ENCODE data around the gene OR2A14. TPM values are rescaled to one million over a fixed set of nuclear protein-coding genes. Genes with fewer than 3 reads are reported as not detected.
"Not testable (repeated sequence)": the region's sequence is repeated elsewhere in the genome, so short reads cannot be mapped to it uniquely, and the experiment has no call there.

Gene OR2A14
- polyA plus RNA-seq, 1 experiment, result not detected

GRCh38 chr7:144142187-144142586, 19.2 kb downstream of the OR2A14 start:
- CTCF ChIA-PET, result interaction anchor here (1.0 kb wide), 1 partner anchor 14 kb away, joined by 5 read pairs; no protein-coding TSS in a partner anchor
- Histone ChIP-seq H3K9me3 (ENCODE audit: control insufficient read depth, insufficient read depth, low read length) (peaks cover 4% of the 10 kb centered on the region), H3K4me3 (ENCODE audit: low read depth, low read length) (no peak overlapping the region), H3K27me3 (ENCODE audit: control insufficient read depth, insufficient read depth, low read length) (no peaks in the 10 kb centered on the region), H3K27ac (ENCODE audit: low read depth, low read length) (no peak overlapping the region)
- POLR2A ChIA-PET, result no interaction called here
- TF ChIP-seq CTCF (IDR thresholded peaks at IDR 0.05; ENCODE audit: low read depth, low read length), result no peak
- DNase-seq (ENCODE audit: low read depth, low spot score), result no peak

DNA sequence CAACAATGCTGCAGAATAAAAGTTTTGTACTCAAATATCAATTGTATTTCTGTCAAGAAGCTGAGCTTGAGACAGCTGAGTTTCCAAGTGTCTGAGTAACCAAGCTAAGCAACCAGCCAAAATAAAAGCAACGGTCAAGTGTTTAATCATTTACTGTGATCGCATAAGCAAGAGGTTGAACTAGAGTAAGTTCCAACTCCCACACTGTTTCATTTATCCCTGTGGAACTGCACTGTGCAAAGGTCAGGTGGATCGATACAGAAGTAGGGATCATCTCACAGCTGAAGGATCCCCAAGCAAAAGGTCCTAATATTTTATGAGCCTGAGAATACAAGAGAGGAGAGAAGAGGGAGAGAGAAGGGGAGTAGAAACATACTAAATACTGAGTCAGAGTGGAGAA, 21.4 kb downstream of the OR2A14 start:
- ChIA-PET POLR2A (no interaction called here), CTCF (no interaction called here)
- DNase-seq (ENCODE audit: low read depth, low spot score), result no peak
- Histone ChIP-seq H3K27ac (ENCODE audit: low read depth, low read length) (no peak overlapping the region), H3K27me3 (ENCODE audit: control insufficient read depth, insufficient read depth, low read length) (no peaks in the 10 kb centered on the region), H3K9me3 (ENCODE audit: control insufficient read depth, insufficient read depth, low read length) (peaks cover 7% of the 10 kb centered on the region), H3K4me3 (ENCODE audit: low read depth, low read length) (no peak overlapping the region)
- no peak for TF ChIP-seq CTCF (IDR thresholded peaks at IDR 0.05; ENCODE audit: low read depth, low read length)

DNA sequence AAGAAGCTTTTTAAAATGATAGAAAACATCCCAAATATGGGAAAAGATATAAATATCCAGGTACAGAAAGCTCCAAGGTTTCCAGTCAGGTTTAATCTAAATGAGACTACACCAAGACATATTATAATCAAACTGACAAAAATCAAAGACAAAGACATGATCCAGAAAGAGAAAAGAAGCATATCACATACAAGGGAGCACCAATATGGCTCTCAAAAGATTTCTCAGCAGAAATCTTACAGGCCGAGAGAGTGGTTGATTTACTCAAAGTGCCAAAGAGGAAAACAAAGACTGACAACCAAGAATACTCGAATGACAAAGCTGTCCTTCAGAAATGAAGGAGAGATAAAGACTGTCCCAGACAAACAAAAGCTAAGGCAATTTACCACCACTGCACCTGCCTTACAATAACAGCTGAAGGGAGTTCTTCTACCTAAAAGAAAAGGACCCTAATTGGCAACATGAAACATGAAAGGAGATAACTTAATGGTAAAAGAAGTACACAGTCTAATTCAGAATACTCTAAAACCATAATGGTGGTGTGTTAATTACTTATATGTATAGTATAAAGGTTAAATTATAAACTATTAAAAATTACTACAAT, 25.4 kb downstream of the OR2A14 start:
- H3K9me3 ChIP-seq (ENCODE audit: control insufficient read depth, insufficient read depth, low read length), result peaks cover 7% of the 10 kb centered on the region
- no peak for TF ChIP-seq CTCF (IDR thresholded peaks at IDR 0.05; ENCODE audit: low read depth, low read length)
- no peaks in the 10 kb centered on the region for H3K27me3 ChIP-seq (ENCODE audit: control insufficient read depth, insufficient read depth, low read length)
- no peak for DNase-seq (ENCODE audit: low read depth, low spot score)
- no peak overlapping the region for H3K4me3 ChIP-seq (ENCODE audit: low read depth, low read length)
- ChIA-PET CTCF (interaction anchor here (0.5 to 1.4 kb wide), 2 partner anchors 20 to 944 kb away, joined by 3 to 5 read pairs; no protein-coding TSS in a partner anchor), POLR2A (no interaction called here)
- no peak overlapping the region for H3K27ac ChIP-seq (ENCODE audit: low read depth, low read length)

DNA sequence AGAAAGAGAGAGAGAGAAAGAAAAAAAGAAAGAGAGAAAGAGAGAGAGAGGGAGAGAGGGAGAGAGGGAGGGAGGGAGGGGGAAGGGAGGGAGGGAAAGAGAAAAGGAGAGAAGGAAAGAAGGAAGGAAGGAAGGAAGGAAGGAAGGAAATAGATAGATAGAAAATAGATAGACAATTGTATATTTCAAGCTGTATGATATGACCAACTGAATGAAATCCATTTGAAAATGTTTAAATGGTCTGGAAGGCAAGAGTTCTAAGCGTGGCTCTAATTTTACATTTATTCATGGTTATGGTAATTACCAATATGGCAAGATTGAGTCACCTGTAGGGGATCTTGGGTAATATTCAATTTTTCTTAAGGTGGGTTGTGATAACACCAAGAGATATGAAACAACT, 35.9 kb downstream of the OR2A14 start:
- no peak for DNase-seq (ENCODE audit: low read depth, low spot score)
- ChIA-PET POLR2A (no interaction called here), CTCF (no interaction called here)
- H3K9me3 ChIP-seq (ENCODE audit: control insufficient read depth, insufficient read depth, low read length), result no peaks in the 10 kb centered on the region
- no peak for TF ChIP-seq CTCF (IDR thresholded peaks at IDR 0.05; ENCODE audit: low read depth, low read length)
- no peak overlapping the region for H3K4me3 ChIP-seq (ENCODE audit: low read depth, low read length)
- no peak overlapping the region for H3K27ac ChIP-seq (ENCODE audit: low read depth, low read length)
- no peaks in the 10 kb centered on the region for H3K27me3 ChIP-seq (ENCODE audit: control insufficient read depth, insufficient read depth, low read length)

- TF ChIP-seq CTCF (IDR thresholded peaks at IDR 0.05; ENCODE audit: low read depth, low read length), result no peak
- POLR2A ChIA-PET, result no interaction called here
- CTCF ChIA-PET, result interaction anchor here (0.6 kb wide), 1 partner anchor 1380 kb away, joined by 3 read pairs; no protein-coding TSS in a partner anchor
These were observed 41.8 kb downstream of the OR2A14 start for GRCh38 chr7:144164784-144165183.

DNA sequence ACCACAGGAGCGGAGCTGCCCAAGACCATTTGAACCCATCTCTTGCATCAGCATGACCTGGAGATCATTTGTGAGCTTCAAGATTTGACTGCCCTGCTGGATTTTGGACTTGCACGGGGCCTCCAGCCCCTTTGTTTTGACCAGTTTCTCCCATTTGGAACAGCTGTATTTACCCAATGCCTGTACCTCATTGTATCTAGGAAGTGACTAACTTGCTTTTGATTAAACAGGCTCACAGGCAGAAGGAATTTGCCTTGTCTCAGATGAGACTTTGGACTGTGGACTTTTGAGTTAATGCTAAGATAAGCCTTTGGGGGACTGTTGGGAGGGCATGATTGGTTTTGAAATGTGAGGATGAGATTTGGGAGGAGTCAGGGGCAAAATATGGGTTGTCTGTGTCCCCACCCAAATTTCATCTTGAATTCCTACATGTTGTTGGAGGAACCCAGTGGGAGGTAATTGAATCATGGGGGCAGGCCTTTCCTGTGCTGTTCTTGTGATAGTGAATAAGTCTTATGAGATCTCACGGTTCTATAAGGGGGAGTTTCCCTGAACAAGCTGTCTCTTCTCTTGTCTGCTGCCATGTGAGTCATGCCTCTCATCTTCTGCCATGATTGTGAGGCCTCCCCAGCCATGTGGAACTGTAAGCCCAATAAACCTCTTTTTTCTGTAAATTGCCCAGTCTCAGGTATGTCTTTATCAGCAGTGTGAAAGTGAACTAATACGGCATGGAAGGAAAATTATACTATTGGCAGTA, 48.8 kb downstream of the OR2A14 start:
- DNase-seq (ENCODE audit: low read depth, low spot score); H3K27me3 ChIP-seq (ENCODE audit: control insufficient read depth, insufficient read depth, low read length); POLR2A ChIA-PET; H3K4me3 ChIP-seq (ENCODE audit: low read depth, low read length); CTCF ChIA-PET; H3K27ac ChIP-seq (ENCODE audit: low read depth, low read length); H3K9me3 ChIP-seq (ENCODE audit: control insufficient read depth, insufficient read depth, low read length): not testable (repeated sequence)

More at GRCh38 chr7:144164784-144165183, 41.8 kb downstream of the OR2A14 start:
- Histone ChIP-seq H3K4me3 (ENCODE audit: low read depth, low read length) (no peak overlapping the region), H3K27ac (ENCODE audit: low read depth, low read length) (no peak overlapping the region), H3K27me3 (ENCODE audit: control insufficient read depth, insufficient read depth, low read length) (no peaks in the 10 kb centered on the region), H3K9me3 (ENCODE audit: control insufficient read depth, insufficient read depth, low read length) (no peaks in the 10 kb centered on the region)
- DNase-seq (ENCODE audit: low read depth, low spot score), result no peak
